IMR-90 (cell line): Measurements from ENCODE around the gene MEX3B. TPM values are rescaled to one million over a fixed set of nuclear protein-coding genes. Genes with fewer than 3 reads are reported as not detected.

Experiments
- ATAC-seq: fragments of 200-7000 bp; cut with Tn5 transposase; 2 replicates; pipeline ENCODE4 v1.9.1; 2020; ENCODE audit warnings: low read depth, mild to moderate bottlenecking, moderate library complexity
- BruUV-seq: library from RNA; stranded (reverse); fragments of 400-500 nt; replicated peaks from 2 replicates; lab custom pipeline; 2021; lab: Mats Ljungman, UMichigan
- CTCF ChIA-PET: fragments of 300-600 bp; formaldehyde crosslinking; extraction: SDS; loops from one replicate; lab custom pipeline; 2021; ENCODE audit warnings: antibody characterized with exemption; lab: Yijun Ruan, JAX
- POLR2A ChIA-PET: fragments of 300-600 bp; sonication (Branson Sonifier 250); formaldehyde crosslinking; loops from one replicate; lab custom pipeline; 2022; ENCODE audit warnings: antibody characterized with exemption; ENCODE audit not compliant: unreplicated experiment; lab: Charles Lee
- DNase-seq: peaks from one replicate; pipeline ENCODE4 v3.0.0; 2013
- H2AFZ ChIP-seq: replicated peaks from 2 replicates; pipeline ENCODE3; 2013; ENCODE audit warnings: low read length, mild to moderate bottlenecking; ENCODE audit not compliant: poor library complexity
- H2AK5ac ChIP-seq: 2 replicates; pipeline ENCODE4 v1.6.1; 2013; ENCODE audit warnings: low read depth, low read length, inconsistent platforms
- H2AK9ac ChIP-seq: replicated peaks from 2 replicates; pipeline ENCODE3; 2013; ENCODE audit warnings: mild to moderate bottlenecking, low read depth, low read length, moderate library complexity; ENCODE audit not compliant: poor library complexity
- H2BK120ac ChIP-seq: 2 replicates; pipeline ENCODE4 v1.6.1; 2013; ENCODE audit warnings: low read depth, low read length, inconsistent platforms
- H2BK15ac ChIP-seq: 3 replicates; pipeline ENCODE4 v1.6.1; 2013; ENCODE audit warnings: low read depth, low read length, inconsistent platforms
- H2BK20ac ChIP-seq: 2 replicates; pipeline ENCODE4 v1.6.1; 2013; ENCODE audit warnings: low read depth, mild to moderate bottlenecking, inconsistent platforms, low read length, moderate library complexity
- H2BK5ac ChIP-seq: 2 replicates; pipeline ENCODE4 v1.6.1; 2013; ENCODE audit warnings: mild to moderate bottlenecking, low read depth, low read length, inconsistent platforms; ENCODE audit not compliant: poor library complexity, severe bottlenecking
- H3K14ac ChIP-seq: replicated peaks from 2 replicates; pipeline ENCODE4 v1.6.1; 2013; ENCODE audit warnings: low read depth, low read length, inconsistent platforms
- H3K18ac ChIP-seq: 2 replicates; pipeline ENCODE4 v1.6.1; 2013; ENCODE audit warnings: low read depth, low read length, control low read depth
- H3K23ac ChIP-seq: 2 replicates; pipeline ENCODE4 v1.6.1; 2013; ENCODE audit warnings: low read depth, low read length, inconsistent platforms
- H3K27ac ChIP-seq: 2 replicates; pipeline ENCODE4 v1.5.1; 2013; ENCODE audit warnings: mild to moderate bottlenecking, control low read depth, low read length; ENCODE audit not compliant: insufficient read depth
- H3K27me3 ChIP-seq: 2 replicates; pipeline ENCODE4 v1.6.1; 2013; ENCODE audit warnings: low read length; ENCODE audit not compliant: control insufficient read depth, insufficient read depth
- H3K36me3 ChIP-seq: 2 replicates; pipeline ENCODE4 v1.6.1; 2013; ENCODE audit warnings: low read length, mixed read lengths; ENCODE audit not compliant: control insufficient read depth, insufficient read depth
- H3K4ac ChIP-seq: 2 replicates; pipeline ENCODE4 v1.6.1; 2013; ENCODE audit warnings: low read depth, low read length, inconsistent platforms
- H3K4me1 ChIP-seq: 2 replicates; pipeline ENCODE4 v1.6.1; 2013; ENCODE audit warnings: low read length, mixed read lengths; ENCODE audit not compliant: control insufficient read depth, insufficient read depth
- H3K4me2 ChIP-seq: 2 replicates; pipeline ENCODE4 v1.6.1; 2013; ENCODE audit warnings: low read depth, mild to moderate bottlenecking, control low read depth, low read length, moderate library complexity
- H3K4me3 ChIP-seq: 2 replicates; pipeline ENCODE4 v1.5.1; 2013; ENCODE audit warnings: low read depth, mild to moderate bottlenecking, control low read depth, low read length, moderate library complexity; ENCODE audit not compliant: insufficient read depth
- H3K56ac ChIP-seq: 2 replicates; pipeline ENCODE4 v1.6.1; 2013; ENCODE audit warnings: low read length, inconsistent platforms; ENCODE audit not compliant: insufficient read depth; ENCODE audit errors: extremely low read depth
- H3K79me1 ChIP-seq, 2 experiments: 2 replicates each; pipeline ENCODE4 v1.6.1; 2013; ENCODE audit warnings: low read length in 2 of 2, inconsistent platforms in 1 of 2, low read depth in 1 of 2
- H3K9ac ChIP-seq: 2 replicates; pipeline ENCODE4 v1.6.1; 2013; ENCODE audit warnings: low read depth, low read length, control low read depth
- H3K9me1 ChIP-seq: 2 replicates; pipeline ENCODE4 v1.6.1; 2013; ENCODE audit warnings: low read length, inconsistent platforms; ENCODE audit not compliant: insufficient read depth
- H3K9me3 ChIP-seq: 2 replicates; pipeline ENCODE4 v1.6.1; 2013; ENCODE audit warnings: low read length; ENCODE audit not compliant: control insufficient read depth, insufficient read depth
- H4K20me1 ChIP-seq: 2 replicates; pipeline ENCODE4 v1.6.1; 2013; ENCODE audit warnings: low read length, inconsistent platforms; ENCODE audit not compliant: insufficient read depth
- H4K5ac ChIP-seq: 2 replicates; pipeline ENCODE4 v1.6.1; 2013; ENCODE audit warnings: mild to moderate bottlenecking, low read depth, low read length, control low read depth
- H4K8ac ChIP-seq, 2 experiments: 2 replicates each; pipeline ENCODE4 v1.6.1; 2013; ENCODE audit warnings: low read depth in 2 of 2, low read length in 2 of 2, control low read depth in 1 of 2, inconsistent platforms in 1 of 2
- H4K91ac ChIP-seq: 2 replicates; pipeline ENCODE4 v1.6.1; 2013; ENCODE audit warnings: low read depth, low read length, inconsistent platforms; ENCODE audit not compliant: insufficient read depth
- BHLHE40 ChIP-seq: fragments of 150-350 bp; IDR thresholded peaks from 2 replicates; pipeline ENCODE4 v1.6.1; 2016; ENCODE audit warnings: mild to moderate bottlenecking, low read depth, low read length
- CHD1 ChIP-seq: IDR thresholded peaks from 2 replicates; pipeline ENCODE4 v1.6.1; 2012; ENCODE audit warnings: low read depth, low read length, improper control_type of control experiment
- CTCF ChIP-seq: conservative IDR thresholded peaks from 2 replicates; pipeline ENCODE4 v1.5.1; 2012; ENCODE audit warnings: mild to moderate bottlenecking, low read depth, low read length, improper control_type of control experiment
- ELK1 ChIP-seq: fragments of 150-350 bp; IDR thresholded peaks from 2 replicates; pipeline ENCODE4 v1.6.1; 2016; ENCODE audit warnings: low read depth, mild to moderate bottlenecking, low read length, moderate library complexity, borderline replicate concordance
- MAFK ChIP-seq: IDR thresholded peaks from 2 replicates; pipeline ENCODE4 v1.6.1; 2012; ENCODE audit warnings: low read depth, low read length, improper control_type of control experiment
- MXI1 ChIP-seq: IDR thresholded peaks from 2 replicates; pipeline ENCODE4 v1.6.1; 2012; ENCODE audit warnings: low read depth, mild to moderate bottlenecking, low read length, moderate library complexity, borderline replicate concordance
- NFE2L2 ChIP-seq: fragments of 150-350 bp; IDR thresholded peaks from 2 replicates; pipeline ENCODE4 v1.6.1; 2016; ENCODE audit warnings: low read depth, mild to moderate bottlenecking, low read length
- RAD21 ChIP-seq: IDR thresholded peaks from 2 replicates; pipeline ENCODE4 v1.6.1; 2012; ENCODE audit warnings: low read length, improper control_type of control experiment
- RCOR1 ChIP-seq: IDR thresholded peaks from 2 replicates; pipeline ENCODE4 v1.6.1; 2012; ENCODE audit warnings: mild to moderate bottlenecking, low read length, improper control_type of control experiment; ENCODE audit not compliant: insufficient replicate concordance
- RFX5 ChIP-seq: IDR thresholded peaks from 2 replicates; pipeline ENCODE4 v1.8.0; 2012; ENCODE audit warnings: low read depth, mild to moderate bottlenecking, low read length, moderate library complexity
- WGBS, 2 experiments: methylation state at CpG; one replicate each; pipeline versions ENCODE4 v1.1.5 to v1.1.7; 2013; ENCODE audit warnings: missing lambda C conversion rate in 2 of 2; ENCODE audit not compliant: insufficient read length in 1 of 2; ENCODE audit errors: extremely low coverage in 2 of 2; 5-methylcytosine and 5-hydroxymethylcytosine counted together
- dilution Hi-C: fragments of 300-500 bp; cut with HindIII; formaldehyde crosslinking; loops from one replicate; pipeline ENCODE4 v1.14.3; 2018; ENCODE audit warnings: low sequenced_read_pairs; ENCODE audit not compliant: unreplicated experiment
- in situ Hi-C: fragments of 300-500 bp; cut with MboI; formaldehyde crosslinking; loops from 3 replicates; pipeline ENCODE4 v1.14.3; 2019; ENCODE audit warnings: low sequenced_read_pairs, inconsistent platforms, mixed read lengths
- intact Hi-C: fragments of 100-400 bp; cut with micrococcal nuclease; formaldehyde crosslinking; loops from 2 replicates; pipeline ENCODE4 v1.10.0; 2022
- polyA plus RNA-seq, 3 experiments: library from polyadenylated mRNA; depleted of rRNA; stranded (reverse); fragments of >200 nt; gene quantifications; 2 replicates each; pipeline ENCODE4 v1.2.3, GENCODE V29; 2012; ENCODE audit warnings: low replicate concordance in 1 of 3
- total RNA-seq: library from RNA; depleted of rRNA; stranded (reverse); fragments of >200 nt; gene quantifications from 2 replicates; pipeline ENCODE4 v1.2.3, GENCODE V29; 2012

MEX3B gene
- total and polyA plus RNA-seq, 2 of the 4 experiments (the other 2 are of a cell fraction), result 3.6 to 12.9 TPM

GRCh38 chr15:82036461-82036860 lies 9.4 kb downstream of the MEX3B start:
- no peaks in the 10 kb centered on the region for H3K36me3 ChIP-seq
- no peak overlapping the region for H3K27ac ChIP-seq
- ChIA-PET POLR2A (no interaction called here), CTCF (no interaction called here)
- no peak overlapping the region for H3K9ac ChIP-seq
- no peak for ATAC-seq
- in situ Hi-C loops, result no loop called here
- no peaks in the 10 kb centered on the region for H3K27me3 ChIP-seq
- no peak overlapping the region for H3K56ac ChIP-seq
- H2BK120ac ChIP-seq, result no peak overlapping the region
- no peak overlapping the region for H3K23ac ChIP-seq
- H3K4me3 ChIP-seq, result no peak overlapping the region
- H3K4ac ChIP-seq, result no peak overlapping the region
- no peak overlapping the region for H2AK9ac ChIP-seq
- H4K5ac ChIP-seq, result no peak overlapping the region
- DNase-seq, result no peak
- no peak overlapping the region for H3K14ac ChIP-seq
- H2AFZ ChIP-seq, result no peak overlapping the region
- H3K9me3 ChIP-seq, result no peaks in the 10 kb centered on the region
- TF ChIP-seq NFE2L2 (no peak), RCOR1 (no peak), BHLHE40 (no peak), MAFK (no peak), MXI1 (no peak), CHD1 (no peak), RFX5 (no peak), CTCF (no peak), ELK1 (no peak), RAD21 (no peak)
- 100% methylated on average over 1 of the region's 7 CpGs; no CpG with 5 or more reads in 1 of the 2 experiments for WGBS, 2 experiments
- peaks cover 6 to 15% of the 10 kb centered on the region in 2 experiments; a peak in 3 of 4 replicates for H3K79me1 ChIP-seq
- H2BK20ac ChIP-seq, result no peak overlapping the region
- dilution Hi-C loops, result no loop called here
- BruUV-seq, result no TSS peak
- H3K4me1 ChIP-seq, result peaks cover 3% of the 10 kb centered on the region; the same call in 1 of the 2 replicates
- H2AK5ac ChIP-seq, result no peak overlapping the region
- peaks cover 5% of the 10 kb centered on the region; the same call in 1 of the 2 replicates for H3K9me1 ChIP-seq
- no peak overlapping the region for H4K8ac ChIP-seq
- no peak overlapping the region for H4K91ac ChIP-seq
- H2BK15ac ChIP-seq, result no peak overlapping the region
- H2BK5ac ChIP-seq, result no peak overlapping the region
- intact Hi-C loops, result no loop called here
- no peak overlapping the region for H3K4me2 ChIP-seq
- H3K18ac ChIP-seq, result no peak overlapping the region
- peaks cover 10% of the 10 kb centered on the region; the same call in 1 of the 2 replicates for H4K20me1 ChIP-seq
